ENCODE results near the gene CDH12. TPM values are rescaled to one million over a fixed set of nuclear protein-coding genes. Genes with fewer than 3 reads are reported as not detected.

The CDH12 gene
- not detected for total RNA-seq (2021; fragmentation: NEBNext Ultra II Directional; extraction: Animal tissue kit (Norgen Biotek cat#: 25700))
- long read RNA-seq: 0 reads

DNA sequence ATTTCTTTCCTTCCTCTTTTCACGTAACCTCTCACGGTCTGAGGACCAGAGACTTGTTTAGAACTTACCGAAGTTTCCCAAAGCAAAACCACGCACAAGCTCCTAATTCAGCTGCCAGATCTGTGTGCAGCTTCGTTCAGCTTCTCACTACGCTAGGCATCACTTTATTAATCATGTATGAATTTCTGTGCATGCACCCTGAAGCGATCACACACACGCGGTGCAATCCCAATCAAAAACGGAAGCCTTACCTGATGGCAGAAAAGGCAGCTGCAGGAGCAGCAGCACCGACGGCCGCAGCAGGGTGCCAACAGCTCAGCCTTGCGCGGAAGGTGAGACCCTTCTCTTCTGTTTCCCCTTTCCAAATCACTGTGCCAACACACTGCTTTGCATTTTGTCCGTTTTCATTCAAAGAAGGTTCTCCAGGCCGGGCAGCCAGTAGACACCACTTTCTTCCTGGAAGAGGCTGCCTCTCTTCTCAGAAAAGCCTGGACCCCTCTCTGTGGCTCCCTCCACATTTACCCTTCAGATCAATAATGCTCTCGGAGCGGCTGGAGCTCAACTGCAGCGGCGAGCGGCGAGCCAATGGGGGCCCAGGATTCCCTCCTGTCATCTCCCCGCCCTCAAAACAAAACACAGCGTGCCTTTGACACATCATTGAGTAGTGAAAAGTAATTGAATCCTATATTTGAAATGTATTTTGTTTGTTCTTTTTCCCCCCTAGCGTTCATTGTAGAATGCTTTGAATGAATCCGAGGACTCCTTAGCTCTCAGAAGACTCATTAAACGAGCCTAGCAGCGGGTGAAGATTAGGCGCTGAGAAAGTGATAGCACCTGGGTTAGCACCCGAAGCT lies at the start of gene CDH12:
Gene CDH12, minus strand, starts transcription at position 538 of the 854 bp plus-strand sequence.
- no peak for DNase-seq
- TF ChIP-seq, protein P1, sequence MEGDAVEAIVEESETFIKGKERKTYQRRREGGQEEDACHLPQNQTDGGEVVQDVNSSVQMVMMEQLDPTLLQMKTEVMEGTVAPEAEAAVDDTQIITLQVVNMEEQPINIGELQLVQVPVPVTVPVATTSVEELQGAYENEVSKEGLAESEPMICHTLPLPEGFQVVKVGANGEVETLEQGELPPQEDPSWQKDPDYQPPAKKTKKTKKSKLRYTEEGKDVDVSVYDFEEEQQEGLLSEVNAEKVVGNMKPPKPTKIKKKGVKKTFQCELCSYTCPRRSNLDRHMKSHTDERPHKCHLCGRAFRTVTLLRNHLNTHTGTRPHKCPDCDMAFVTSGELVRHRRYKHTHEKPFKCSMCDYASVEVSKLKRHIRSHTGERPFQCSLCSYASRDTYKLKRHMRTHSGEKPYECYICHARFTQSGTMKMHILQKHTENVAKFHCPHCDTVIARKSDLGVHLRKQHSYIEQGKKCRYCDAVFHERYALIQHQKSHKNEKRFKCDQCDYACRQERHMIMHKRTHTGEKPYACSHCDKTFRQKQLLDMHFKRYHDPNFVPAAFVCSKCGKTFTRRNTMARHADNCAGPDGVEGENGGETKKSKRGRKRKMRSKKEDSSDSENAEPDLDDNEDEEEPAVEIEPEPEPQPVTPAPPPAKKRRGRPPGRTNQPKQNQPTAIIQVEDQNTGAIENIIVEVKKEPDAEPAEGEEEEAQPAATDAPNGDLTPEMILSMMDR (IDR thresholded peaks at IDR 0.05): no peak
- Mint-ChIP-seq H3K36me3 (ENCODE audit: low read depth) (peaks cover 4% of the 10 kb centered on the region; the same call in 1 of the 2 replicates), H3K4me1 (ENCODE audit: low read depth) (no peaks in the 10 kb centered on the region), H3K4me3 (no peak within 1 kb of the TSS), H3K27me3 (ENCODE audit: insufficient read depth) (no peaks in the 10 kb centered on the region), H3K27ac (no peak within 1 kb of the TSS), H3K9me3 (peaks cover 20% of the 10 kb centered on the region)

DNA sequence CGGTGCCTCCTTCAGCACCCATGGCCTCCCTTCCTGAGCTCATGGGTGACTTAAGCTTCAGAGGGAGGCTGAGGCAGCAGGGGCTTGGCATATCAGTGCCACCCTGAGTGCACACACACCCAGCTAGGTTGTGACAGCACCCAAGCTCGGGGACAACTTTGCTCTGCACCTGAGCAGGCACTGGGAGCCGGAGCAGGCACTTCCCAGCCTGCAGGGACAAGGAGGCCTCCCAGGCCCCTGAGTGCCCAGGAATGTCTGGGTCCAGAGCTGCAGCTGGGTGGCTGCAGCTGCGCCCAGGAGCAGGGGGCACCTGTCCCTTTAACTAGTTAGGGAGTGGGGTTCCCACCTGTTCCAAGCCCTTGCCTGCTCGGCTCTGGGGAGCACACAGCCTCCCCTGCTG lies 48.7 kb upstream of the CDH12 start:
- Mint-ChIP-seq H3K27me3 (ENCODE audit: insufficient read depth) (no peaks in the 10 kb centered on the region), H3K9me3 (peaks cover 45% of the 10 kb centered on the region), H3K4me1 (ENCODE audit: low read depth) (no peaks in the 10 kb centered on the region)

DNA sequence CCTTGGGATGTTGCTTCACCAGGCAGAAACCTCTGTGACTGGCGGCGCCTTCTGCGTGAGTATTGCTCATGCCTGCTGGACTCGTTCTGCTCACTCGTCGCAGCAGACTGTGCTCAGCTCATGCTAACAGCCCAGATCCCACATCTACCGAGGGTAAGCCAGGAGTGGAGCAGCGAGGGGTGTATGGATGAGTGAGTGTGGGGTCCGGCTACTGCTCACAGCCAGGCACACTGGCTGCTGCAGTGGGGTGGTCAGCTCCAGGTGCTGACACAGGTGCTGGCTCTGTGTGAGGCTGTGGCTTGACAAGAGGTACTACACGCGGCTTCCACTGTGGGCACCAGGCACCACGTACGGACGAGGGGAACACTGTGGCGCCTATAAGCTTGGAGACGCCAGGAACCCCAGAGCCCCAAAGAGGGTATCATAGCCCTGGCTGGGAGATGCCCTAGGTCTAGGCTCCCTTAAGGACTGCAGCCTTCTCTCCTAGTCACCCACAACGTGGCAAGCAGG lies 47.7 kb upstream of the CDH12 start:
- no peaks in the 10 kb centered on the region for H3K36me3 Mint-ChIP-seq (ENCODE audit: low read depth)
- H3K27me3 Mint-ChIP-seq (ENCODE audit: insufficient read depth): no peaks in the 10 kb centered on the region
- H3K9me3 Mint-ChIP-seq: peaks cover 45% of the 10 kb centered on the region
- H3K4me1 Mint-ChIP-seq (ENCODE audit: low read depth): no peaks in the 10 kb centered on the region
- no peak for DNase-seq
- no peak overlapping the region for H3K4me3 Mint-ChIP-seq
- TF ChIP-seq, protein P1 (IDR thresholded peaks at IDR 0.05): no peak
- no peak overlapping the region for H3K27ac Mint-ChIP-seq

More for the DNA sequence above, 48.7 kb upstream of the CDH12 start:
- DNase-seq: no peak
- Mint-ChIP-seq H3K27ac (no peak overlapping the region), H3K36me3 (ENCODE audit: low read depth) (no peaks in the 10 kb centered on the region), H3K4me3 (no peak overlapping the region)
- TF ChIP-seq, protein P1 (IDR thresholded peaks at IDR 0.05): no peak

DNA sequence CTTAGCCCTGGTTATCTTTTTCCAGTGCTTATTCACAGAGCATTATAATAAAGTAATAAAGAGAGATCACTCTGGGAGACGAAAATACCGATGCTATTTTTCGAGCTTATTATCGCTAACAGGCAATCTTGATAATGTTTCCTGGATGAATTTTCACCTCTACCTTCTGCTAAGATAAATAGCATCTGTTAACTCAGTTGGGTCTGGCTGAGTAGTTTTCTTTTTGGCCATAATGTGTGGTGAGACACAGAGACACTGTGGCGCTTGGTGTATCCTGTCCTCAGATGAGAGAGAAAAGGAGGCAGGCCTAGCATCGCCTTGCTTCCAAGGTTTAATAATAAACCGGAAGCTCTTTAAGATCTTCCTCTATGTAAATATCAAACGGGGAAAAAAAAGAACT lies 46.2 kb upstream of the CDH12 start:
- no peak for DNase-seq
- Mint-ChIP-seq H3K27me3 (ENCODE audit: insufficient read depth) (no peaks in the 10 kb centered on the region), H3K9me3 (peaks cover 45% of the 10 kb centered on the region), H3K4me1 (ENCODE audit: low read depth) (no peaks in the 10 kb centered on the region), H3K36me3 (ENCODE audit: low read depth) (no peaks in the 10 kb centered on the region), H3K4me3 (no peak overlapping the region), H3K27ac (no peak overlapping the region)
- TF ChIP-seq, protein P1 (IDR thresholded peaks at IDR 0.05): no peak

DNA sequence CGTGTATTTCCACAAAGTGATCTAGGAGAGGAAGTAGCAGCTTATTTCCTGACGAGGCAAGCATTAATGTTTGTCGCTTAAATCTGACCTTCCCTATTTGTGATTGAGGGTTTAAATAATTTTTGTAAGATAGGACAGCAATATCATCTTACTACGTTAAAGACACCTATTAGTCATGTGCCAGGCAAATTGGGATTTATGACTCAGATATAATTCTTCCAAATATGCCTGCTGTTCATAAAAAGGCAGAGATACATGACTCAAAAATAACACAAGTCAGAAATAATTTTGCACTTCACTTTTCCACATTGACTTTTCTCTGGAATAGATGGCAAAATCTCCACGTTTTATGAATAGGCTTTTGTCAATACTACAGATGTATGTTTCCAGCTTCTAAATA lies 43.0 kb upstream of the CDH12 start:
- no peaks in the 10 kb centered on the region for H3K36me3 Mint-ChIP-seq (ENCODE audit: low read depth)
- no peak overlapping the region for H3K4me3 Mint-ChIP-seq
- H3K4me1 Mint-ChIP-seq (ENCODE audit: low read depth): no peaks in the 10 kb centered on the region
- H3K27me3 Mint-ChIP-seq (ENCODE audit: insufficient read depth): no peaks in the 10 kb centered on the region
- DNase-seq: no peak
- H3K27ac Mint-ChIP-seq: no peak overlapping the region
- H3K9me3 Mint-ChIP-seq: peaks cover 45% of the 10 kb centered on the region
- TF ChIP-seq, protein P1 (IDR thresholded peaks at IDR 0.05): no peak

All from HFFc6 (cell line).